NCI-H1048 (cell line): ENCODE data around the gene PLCB2.

Experiments used
- DNase-seq: peaks from one replicate; lab custom pipeline; 2025; lab: John Stamatoyannopoulos, UW

The PLCB2 gene

DNA sequence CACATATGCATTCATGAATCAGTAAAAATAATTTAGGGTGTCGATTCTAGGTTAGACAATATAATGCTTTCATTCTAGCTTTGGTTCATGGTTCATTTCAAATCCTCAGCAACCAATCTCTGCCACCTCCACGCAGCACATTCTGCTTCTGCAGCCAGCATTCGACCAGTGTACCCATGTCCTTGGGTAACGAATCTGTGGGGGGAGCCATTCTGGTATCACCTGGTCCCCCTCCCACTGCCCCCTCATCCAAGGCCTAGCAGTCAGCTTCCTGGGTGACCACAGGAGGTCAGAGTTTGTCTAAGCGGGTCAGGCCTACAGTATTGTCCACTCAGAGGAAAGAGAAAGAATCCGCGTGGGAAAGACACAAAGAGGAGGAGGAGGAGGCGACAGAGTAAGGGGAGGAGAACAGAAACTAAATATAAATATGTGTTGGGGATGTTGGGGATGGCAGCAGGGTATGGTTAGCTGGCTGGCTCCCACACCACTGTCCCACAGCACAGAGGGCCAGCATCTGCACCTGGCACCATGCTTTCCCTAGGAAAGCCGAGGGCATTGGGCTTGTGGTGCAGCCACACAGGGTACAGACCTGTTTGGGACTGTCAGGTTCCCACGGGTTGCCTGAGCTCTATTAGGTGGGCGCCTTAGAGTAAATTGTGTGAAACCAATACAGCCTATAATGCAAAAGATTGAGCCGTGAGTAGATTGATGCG lies 56.8 kb downstream of the PLCB2 start:
- DNase-seq = no peak

DNA sequence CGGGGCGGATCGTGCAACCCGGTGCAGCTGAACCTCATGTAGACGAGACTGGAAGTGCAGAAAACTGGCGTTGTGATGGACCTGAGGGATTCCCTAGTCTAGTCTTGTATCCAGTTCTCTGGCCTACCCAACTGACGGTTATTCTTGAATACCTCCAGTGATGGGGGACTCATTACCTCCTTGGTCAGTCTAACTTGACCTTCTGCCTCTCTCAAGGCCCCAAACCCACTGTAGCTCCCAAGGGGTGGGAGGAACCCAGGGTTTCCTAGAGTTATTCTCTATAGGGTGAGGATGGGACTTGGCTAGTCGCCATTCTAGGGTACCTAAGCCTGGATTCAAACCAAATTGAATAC lies 57.5 kb downstream of the PLCB2 start:
- DNase-seq = no peak

DNA sequence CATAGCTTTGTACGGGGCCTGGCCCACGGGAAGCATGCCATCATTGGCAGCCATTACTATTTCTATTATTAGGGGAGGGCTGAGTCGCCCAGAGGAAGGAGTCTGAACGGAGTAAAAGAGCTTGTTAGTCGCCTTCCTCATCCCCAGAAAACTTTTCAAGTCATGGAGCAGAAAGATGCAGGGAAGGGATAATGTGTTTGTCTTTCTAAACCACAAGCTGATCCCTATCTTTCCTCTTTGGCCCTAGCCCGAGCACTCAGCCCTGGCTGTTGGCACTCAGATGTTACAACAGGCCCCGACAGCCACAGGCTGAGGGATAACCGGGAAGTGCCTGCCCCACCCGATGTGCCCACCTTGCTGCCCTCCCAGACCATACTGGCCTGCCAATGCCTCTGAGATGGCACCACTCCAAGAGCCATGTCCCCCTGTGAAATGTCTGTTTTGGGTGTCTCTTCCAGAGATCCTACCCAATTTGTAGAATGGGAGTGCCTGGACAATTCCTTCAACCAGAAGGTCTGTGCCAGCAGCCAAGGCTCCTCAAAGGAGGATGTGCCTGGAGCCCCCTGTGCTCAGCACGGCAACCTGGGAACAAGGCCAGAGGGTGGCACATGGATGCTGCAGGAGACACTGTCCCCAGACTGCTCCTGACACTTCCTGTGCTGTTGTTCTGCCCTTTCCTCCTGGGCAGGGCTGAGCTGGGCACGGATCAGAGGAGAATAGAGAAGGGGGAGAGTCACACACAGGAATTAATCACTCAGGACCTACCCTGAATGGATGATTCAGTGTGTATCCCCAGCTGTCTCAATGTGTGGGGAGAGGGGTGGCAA lies 58.0 kb downstream of the PLCB2 start:
- no peak for DNase-seq

DNA sequence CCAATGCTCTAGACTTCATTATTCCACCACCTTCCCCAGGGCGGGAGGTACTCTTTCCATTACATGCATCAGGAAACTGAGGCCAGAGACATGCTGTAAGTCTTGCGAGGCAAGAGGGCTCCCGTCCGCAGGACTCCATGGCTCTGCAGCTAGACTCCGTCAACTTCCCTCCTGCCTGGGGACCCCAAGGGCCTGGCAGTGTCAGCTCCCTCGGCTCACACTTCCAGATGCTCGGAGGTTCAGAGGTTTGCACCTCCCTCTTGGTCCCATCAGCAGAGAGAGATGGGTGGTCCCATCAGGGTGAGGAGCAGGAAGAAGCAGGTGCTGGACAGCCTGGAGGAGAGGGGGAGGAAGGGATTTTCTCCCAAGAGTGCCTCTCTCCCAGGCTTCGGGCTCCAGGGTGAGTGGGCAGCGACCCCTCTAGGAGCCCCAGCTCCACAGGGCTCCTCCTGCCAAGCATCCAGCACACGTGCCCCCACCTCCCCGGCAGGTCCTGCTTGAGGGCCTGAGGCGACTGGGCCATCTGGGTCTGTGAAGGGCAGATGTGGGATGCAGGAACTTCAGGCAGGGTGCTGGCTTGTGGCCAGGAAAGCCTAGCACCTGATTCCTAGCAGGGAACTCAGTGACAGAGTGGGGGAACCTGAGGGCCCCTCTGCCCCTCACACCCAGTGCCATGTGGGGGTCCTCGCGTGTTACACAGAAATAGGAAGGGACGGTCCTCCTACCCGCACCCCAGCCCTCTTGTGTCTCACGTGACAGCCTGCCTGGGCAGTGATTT lies 59.5 kb downstream of the PLCB2 start:
- no peak for DNase-seq

DNA sequence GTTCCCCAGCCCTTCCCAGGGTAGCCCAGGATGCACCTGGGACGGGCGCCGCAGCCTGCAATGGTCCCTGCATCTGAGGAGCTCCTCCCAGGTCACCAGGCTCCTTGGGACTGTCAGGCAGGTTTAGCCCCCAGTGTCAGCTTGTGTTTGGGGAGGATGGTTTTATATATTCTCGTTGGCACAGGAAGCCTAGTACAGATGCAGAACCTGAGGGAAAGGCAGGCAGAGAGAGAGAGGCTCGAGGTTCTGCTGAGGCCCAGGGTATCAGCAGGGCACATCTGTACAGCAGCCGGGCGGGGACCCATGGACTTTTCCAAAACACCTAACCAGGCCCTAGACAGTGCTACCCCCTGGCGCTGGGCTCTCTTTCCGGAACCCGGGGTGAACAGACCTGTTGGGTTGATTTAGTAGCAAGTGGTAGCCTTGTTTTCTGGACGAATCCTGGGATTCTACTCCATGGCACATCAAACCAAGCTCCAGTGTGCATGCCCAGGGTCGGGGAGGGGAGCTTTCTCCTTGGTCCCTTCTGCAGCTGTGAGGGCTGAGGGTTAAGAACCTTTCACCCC lies 60.2 kb downstream of the PLCB2 start:
- no peak for DNase-seq

DNA sequence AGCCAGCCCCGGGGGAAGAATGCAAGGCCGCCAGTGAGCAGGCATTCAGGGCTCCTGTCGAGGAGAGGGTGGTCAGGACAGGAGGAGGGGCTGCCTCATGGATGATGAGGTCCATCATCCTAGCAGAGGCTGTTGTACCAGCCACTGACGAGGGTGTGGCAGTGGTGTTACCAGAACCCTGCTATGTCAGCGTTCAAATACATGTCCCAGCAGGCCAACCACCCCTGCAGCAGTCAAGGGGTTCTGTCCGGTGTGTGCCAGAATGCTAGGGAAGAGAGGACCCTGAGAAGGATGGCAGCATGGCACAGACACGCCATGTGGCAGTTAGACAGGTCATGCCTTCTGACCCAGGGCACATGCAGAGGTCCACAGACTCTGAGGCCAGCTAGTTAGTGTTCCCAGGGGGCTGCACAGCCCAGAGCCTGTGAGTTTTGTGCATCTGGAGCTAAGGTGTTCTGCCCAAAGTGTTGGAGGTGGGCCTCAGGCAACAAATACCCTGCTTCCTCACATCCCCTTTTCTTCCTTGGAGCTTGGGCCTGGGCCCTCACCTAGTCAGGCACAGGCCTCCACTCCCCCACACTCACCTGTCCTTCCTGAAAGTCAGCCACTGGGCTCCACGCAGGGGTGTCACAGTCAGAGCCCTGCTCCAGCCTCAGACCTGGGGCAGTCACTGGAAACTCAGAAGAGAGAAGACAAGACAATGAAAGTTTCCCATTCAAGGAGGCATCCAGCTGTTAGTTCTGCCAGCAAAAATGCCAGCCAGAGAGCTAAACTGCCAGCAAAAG lies 61.0 kb downstream of the PLCB2 start:
- DNase-seq = no peak

DNA sequence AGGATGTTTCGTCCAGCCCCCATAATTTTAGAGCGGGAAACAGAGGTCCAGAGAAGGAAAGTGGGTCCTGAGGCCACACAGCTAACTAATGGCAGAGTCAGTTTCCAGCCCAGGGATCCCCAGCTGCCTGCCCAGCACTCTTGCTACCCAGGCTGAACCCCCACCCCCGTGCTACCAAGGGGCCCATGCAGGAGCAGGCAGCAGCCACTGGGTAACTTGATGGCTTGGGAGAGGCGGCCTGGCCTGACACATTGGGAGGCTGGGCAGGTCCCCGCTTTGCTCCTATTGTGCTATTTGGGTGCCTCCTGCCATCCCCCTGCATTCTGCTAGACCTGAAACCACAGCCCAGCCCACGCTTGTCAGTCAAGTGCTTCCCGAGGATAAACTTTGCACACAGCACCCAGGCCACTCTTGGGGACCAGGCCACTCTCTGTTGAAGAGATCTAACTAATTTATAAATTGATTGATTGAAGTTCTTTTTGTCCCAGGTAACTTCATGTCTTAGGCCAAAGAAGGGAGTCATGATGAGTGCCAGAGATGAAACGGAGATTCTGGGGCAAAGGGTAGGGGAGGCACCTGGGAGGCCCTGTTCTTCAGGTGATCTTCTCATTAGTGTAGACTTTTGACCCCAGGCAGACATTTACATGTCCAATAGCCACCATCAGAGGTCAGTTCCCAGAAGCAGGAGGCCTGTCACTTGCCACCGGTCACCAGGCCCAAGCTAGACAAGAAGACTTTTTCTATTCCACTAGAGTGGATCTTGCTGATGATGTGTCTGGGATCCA lies 61.9 kb downstream of the PLCB2 start:
- no peak for DNase-seq

DNA sequence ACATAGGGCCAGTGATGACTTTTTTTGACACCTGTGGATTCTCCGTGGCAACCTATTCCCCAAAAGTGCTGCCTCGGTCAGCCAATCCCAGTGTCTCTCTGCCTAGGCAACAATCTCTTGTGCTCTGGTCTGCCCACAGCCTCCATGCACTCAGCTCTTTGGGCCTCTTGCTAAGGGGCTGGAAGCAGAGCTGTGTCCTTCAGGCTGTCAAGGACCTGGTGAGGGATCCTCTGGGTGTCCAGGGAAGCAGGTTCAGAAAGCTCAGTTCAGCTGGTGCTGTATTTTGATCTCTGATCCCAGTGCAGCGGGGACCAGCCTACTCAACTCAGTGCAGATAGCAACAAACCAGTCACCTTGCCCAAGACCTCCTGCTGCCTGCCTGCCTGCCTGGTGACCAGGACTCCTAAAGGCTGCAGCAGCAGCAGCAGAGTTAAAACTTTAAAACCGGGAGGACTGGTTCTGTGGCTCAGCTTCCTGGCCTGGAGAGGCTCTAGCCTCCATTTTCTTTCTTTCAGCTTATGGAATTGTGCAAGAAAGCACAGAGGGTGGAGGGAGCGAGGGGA lies 62.7 kb downstream of the PLCB2 start:
- no peak for DNase-seq

DNA sequence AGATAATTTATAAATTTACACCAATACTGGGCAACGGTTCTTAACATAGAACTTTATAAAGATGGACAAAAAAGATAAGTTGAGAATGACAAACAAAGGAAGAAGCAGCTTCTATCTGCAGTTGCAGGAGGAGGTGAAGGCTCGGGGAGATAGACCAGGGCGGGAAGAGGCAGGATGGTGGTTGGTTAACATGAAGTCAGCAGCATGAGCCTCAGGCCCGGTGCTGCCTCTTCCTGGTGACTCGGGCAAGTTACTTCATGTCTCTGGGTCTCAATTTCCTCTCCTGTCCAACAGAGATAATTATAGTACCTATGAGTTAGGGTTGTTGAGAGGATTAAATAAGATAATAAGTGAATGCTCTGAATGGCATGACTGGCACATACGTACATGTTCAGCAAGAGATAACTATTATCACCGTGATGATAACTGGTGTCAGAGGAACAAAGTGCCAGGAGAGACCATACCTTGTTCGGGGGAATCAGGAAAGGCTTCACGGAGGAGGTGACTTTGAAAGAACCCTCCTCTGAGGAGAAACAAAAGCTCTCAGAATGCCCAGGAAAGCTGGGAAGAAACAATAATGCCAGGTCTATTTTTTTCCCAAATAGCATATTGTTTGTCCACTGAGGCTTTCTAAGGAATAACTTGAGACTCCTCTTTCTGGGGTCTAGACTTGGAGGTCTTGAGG lies 64.5 kb downstream of the PLCB2 start:
- DNase-seq = no peak

DNA sequence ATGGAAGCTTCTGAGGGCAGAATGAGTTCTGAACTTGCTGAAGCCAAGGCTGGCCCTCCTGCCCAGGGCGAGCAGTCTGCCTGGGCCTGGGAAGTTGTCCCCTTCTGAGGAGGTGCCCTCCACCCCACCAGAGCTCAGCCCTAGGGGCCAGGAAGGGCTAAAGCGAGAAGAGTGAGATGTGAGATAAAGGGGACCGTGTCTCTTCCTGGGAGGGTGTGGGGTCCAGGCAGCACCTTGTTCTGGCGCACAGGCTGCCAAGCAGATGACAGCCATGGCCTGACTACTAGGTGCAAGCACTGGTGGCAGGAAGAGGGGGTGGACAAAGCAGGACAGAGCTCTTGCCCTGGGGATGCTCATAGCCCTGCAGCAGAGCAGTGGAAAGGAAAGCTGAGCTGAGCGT lies 65.1 kb downstream of the PLCB2 start:
- DNase-seq = no peak

DNA sequence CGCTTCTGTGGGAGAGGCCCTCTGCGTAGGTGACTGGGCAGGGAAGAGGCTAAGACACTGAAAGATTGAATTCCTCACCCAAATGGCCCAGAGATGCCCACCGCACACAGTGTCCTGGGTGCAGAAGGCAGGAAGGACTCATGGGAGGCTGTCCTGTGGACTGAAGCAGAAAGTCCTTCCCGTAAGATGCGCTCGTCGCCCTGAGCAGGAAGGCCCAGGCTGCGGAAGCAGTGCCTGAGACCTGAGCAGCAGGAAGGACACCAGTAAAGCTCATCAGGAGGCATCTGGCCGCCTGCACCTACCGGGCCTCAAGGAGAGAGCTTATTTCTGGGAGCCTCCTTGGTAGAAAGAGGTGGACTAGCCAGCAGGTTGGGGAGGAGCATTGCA lies 65.5 kb downstream of the PLCB2 start:
- DNase-seq = no peak

DNA sequence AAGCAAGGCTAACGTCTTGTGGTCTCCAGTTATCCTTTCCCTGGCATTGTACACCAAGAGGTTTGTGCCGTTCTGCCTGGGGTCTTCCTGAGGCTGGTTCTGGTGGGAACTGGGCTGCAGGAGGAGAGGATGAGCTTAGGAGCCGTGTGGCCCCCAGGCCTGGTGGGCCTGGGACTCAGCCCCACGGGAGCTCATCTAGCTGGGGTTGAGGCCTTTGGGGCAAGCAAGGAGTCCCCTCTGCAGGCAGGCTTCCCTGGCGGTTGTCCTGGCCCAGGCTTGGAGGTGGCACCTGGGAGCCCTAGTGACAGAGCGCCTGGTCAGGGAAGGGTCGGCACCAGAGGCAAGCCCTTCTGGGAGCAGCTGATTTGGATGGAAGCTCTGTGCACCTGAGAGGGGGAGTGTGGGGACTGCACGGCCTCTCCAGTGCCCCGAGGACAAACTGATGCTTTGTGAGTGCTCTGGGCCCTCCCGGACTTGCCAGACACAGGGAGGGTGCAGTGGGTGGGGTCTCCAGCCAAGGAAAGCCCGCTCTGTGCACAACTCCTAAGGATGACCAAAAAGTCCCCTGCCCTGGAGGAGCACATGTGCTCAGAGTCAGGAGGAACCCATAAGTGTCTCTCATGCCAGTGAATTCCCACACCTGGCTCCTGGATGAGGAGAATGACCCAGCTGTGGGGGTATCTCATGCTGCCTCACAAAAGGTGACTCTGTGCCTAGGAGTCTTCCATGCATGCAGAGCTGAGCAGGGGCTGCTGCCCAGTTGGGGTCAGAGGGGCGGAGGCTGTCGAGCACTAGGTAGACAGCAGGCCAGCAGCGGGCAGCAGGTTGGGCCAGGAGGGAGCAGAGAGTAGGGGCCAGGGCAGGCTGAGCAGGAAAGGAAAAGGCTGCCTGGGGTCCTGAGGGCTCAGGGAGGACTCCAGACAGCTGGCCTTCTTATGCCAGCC lies 66.2 kb downstream of the PLCB2 start:
- DNase-seq = no peak

DNA sequence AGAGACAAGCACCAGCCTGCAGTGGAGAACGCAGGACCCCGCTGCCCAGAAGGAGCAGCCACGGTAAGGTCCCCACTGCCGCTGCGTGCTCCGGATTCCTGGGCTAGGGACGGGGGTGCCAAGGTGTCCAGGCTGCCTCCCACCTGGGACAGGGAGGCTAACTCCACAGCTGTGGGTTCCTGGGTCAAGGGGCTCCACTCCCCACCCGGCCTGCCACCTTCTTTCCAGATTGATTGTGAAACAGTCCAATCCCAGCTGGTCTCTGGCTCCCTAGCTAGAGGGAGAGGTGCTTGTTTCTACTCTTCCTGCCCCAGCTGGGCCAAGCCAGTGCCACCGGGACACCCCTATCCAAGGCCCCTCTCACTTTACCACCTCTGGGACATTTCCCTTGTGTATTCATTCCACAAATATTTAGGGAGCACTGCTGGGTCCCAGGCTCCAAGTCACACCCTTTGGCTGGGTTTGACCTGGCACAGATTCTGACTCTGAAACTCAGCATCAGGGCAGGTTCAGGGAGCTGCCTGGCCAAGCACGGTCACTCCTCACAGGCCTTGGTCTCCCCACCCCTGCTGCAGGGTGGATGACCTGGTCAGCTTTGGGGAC lies 67.0 kb downstream of the PLCB2 start:
- DNase-seq = no peak

DNA sequence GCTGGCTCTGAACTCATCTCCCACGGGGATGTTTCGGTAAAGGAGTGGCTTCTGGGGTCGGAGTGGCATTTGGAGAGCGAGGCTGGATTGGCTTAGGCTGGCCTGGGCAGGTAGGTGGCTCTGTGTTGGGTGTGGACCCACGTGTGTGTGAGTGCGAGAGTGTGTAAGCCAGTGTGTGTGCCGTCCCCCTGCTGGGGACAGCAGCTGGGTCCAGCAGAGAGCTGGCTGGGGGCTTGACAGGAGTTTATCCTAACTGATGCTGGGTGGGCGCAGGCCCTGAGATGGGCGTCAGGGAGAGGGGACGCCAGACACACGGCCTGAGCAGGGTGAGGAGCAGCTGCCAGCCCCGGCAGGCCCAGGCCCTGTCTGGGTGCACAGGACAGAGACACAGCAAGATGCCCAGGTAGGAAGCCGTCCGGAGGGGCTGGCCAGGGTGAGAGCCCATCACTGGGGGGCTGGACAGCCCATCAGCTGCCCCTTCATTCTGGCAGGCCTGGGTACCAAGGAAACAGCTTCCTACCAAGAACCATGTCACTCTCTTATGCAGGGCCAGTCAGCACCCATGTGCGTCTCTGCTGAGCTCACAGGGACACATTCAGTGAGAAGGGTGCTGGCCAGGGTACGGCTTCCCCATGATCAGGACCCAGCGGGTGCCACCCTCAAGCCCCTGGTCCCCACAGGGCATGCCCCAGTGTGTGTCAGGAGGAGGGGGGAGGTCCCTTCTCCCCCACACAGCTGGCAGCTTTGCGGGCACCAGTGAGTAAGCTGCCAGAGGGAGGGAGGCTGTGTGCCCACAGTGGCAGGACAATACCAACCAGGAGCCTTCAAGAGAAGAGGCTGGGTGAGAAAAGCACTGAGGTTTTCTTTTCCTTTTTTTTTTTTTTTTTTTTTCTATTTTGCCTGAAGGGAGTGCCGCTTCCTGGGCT lies 67.8 kb downstream of the PLCB2 start:
- no peak for DNase-seq

DNA sequence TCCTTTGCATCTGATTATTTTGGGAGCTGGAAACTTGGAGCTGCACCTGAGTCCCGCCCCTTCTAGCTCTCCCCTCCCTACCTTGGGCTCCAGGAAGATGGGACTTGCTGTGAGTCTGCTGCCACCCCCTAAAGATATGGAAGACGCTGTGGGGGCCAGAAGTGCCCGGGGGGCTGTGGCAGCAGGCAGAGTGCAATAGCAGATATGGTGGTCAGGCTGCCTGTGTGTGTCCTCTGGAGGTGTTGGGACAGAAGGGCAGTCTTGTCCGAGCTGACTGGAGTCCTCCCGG lies 68.4 kb downstream of the PLCB2 start:
- DNase-seq = no peak

DNA sequence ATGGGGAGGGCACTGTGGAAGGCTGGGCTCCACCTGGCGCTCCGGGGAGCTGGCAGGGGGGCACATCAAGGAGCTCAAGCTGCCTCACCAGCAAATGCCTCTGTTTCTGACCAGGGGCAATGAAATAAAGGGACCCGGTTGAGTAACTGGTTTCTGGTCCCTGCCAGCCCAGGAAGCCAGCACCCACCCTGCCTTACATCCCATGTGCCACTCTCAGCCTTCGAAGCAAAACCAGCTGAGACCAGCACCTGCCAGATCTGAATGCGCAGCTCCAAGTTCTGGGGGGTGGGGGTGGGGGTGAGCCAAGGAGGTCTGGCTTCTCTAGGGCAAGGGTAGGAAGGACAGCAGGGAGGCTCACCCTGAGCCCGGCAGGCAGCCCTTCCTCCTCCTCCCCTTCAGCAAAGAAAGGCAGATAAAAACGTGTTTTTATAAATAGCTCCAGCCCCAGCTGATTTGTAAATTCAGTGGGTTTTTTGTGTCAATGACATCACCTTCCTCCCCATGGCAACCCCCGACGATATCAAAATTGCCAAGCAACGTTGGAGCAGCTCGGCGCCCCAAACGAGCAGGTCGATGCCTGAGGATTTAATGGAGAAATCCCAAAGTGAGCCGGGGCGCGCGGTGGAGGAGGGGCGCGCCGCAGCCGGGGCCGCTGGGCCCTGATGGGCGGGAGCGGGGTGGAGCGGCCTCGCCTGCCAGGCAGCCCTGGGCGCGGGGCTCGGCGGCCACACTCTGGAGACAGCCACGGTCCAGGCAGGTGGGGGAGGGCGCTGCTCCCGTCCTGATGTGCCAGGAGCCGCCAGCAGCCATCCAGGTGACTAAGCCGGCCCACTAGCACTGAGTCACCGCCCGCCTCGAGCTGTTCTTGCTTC lies 69.0 kb downstream of the PLCB2 start, which contains the start of gene PAK6:
TSS of gene PAK6 (plus strand) at position 532 of the 872 bp plus-strand sequence. CDS start 25,723 bp downstream, outside the sequence.
- DNase-seq = peak; percentile 52
